MM.1S (cell line): ENCODE data around the gene RUVBL2.
"Not testable (repeated sequence)": the region's sequence is repeated elsewhere in the genome, so short reads cannot be mapped to it uniquely, and the experiment has no call there.

Experiments used
- DNase-seq: peaks from one replicate; pipeline ENCODE4 v3.0.0-alpha.2; 2015
- H2AFZ ChIP-seq: fragments of 300-600 bp; sonication (generic); 2 replicates; pipeline ENCODE4 v1.6.0; 2016; ENCODE audit warnings: antibody characterized with exemption, low read length
- H3F3A ChIP-seq: fragments of 300-600 bp; sonication (generic); 2 replicates; pipeline ENCODE4 v1.6.1; 2016; ENCODE audit warnings: mild to moderate bottlenecking, antibody characterized with exemption, low read length, moderate library complexity, mixed read lengths; ENCODE audit not compliant: insufficient read depth
- H3K27ac ChIP-seq: fragments of 300-600 bp; sonication (generic); 2 replicates; pipeline ENCODE4 v1.5.1; 2016; ENCODE audit warnings: mild to moderate bottlenecking, low read length
- H3K27me3 ChIP-seq: fragments of 300-600 bp; sonication (generic); replicated peaks from 2 replicates; pipeline ENCODE4 v1.6.0; 2016; ENCODE audit warnings: low read length; ENCODE audit not compliant: insufficient read depth
- H3K36me3 ChIP-seq: fragments of 300-600 bp; sonication (generic); replicated peaks from 2 replicates; pipeline ENCODE4 v1.6.1; 2016; ENCODE audit warnings: mild to moderate bottlenecking, low read length, mixed read lengths; ENCODE audit not compliant: insufficient read depth
- H3K4me1 ChIP-seq: fragments of 300-600 bp; sonication (generic); 2 replicates; pipeline ENCODE4 v1.6.1; 2016; ENCODE audit warnings: low read length, mixed read lengths
- H3K4me2 ChIP-seq: fragments of 300-600 bp; sonication (generic); 2 replicates; pipeline ENCODE4 v1.6.0; 2016; ENCODE audit warnings: low read depth, low read length
- H3K4me3 ChIP-seq: fragments of 300-600 bp; sonication (generic); 2 replicates; pipeline ENCODE4 v1.5.1; 2016; ENCODE audit warnings: low read length, mixed read lengths
- H3K79me2 ChIP-seq: fragments of 300-600 bp; sonication (generic); 2 replicates; pipeline ENCODE4 v1.6.1; 2016; ENCODE audit warnings: mixed run types, low read length, mixed read lengths
- H3K9ac ChIP-seq: fragments of 300-600 bp; sonication (generic); 2 replicates; pipeline ENCODE4 v1.6.1; 2016; ENCODE audit warnings: low read length, mixed read lengths
- H3K9me2 ChIP-seq: fragments of 300-600 bp; sonication (generic); replicated peaks from 2 replicates; pipeline ENCODE4 v1.6.1; 2016; ENCODE audit warnings: mild to moderate bottlenecking, low read length, mixed read lengths; ENCODE audit not compliant: insufficient read depth
- H3K9me3 ChIP-seq: fragments of 300-600 bp; sonication (generic); replicated peaks from 2 replicates; pipeline ENCODE4 v1.6.1; 2016; ENCODE audit warnings: mild to moderate bottlenecking, low read length, mixed read lengths; ENCODE audit not compliant: insufficient read depth
- H4K20me1 ChIP-seq: fragments of 300-600 bp; sonication (generic); 2 replicates; pipeline ENCODE4 v1.6.1; 2016; ENCODE audit warnings: mild to moderate bottlenecking, low read length, moderate library complexity, mixed read lengths; ENCODE audit not compliant: insufficient read depth
- CTCF ChIP-seq: fragments of 300-600 bp; sonication (generic); IDR thresholded peaks from 2 replicates; pipeline ENCODE4 v1.5.1; 2016; ENCODE audit warnings: antibody characterized with exemption, low read length, mixed read lengths
- EZH2 ChIP-seq: fragments of 300-600 bp; sonication (generic); optimal IDR thresholded peaks from 2 replicates; pipeline ENCODE3; 2017; ENCODE audit warnings: low read depth, mild to moderate bottlenecking, antibody characterized with exemption, low read length, mixed read lengths
- EZH2phosphoT487 ChIP-seq: fragments of 300-600 bp; sonication (generic); IDR thresholded peaks from 2 replicates; pipeline ENCODE4 v1.6.1; 2018; ENCODE audit warnings: antibody characterized with exemption, low read length

RUVBL2 gene

GRCh38 chr19:49017666-49018351, 24.1 kb downstream of the RUVBL2 start:
- peaks cover 34% of the 10 kb centered on the region for H3K27me3 ChIP-seq
- no peak overlapping the region; the same call in 1 of the 2 replicates for H3K9ac ChIP-seq
- DNase-seq = peak; percentile 54
- no peaks in the 10 kb centered on the region for H3K9me3 ChIP-seq
- H3K4me3 ChIP-seq = peak overlapping the region; percentile 56
- H3K9me2 ChIP-seq = no peaks in the 10 kb centered on the region
- TF ChIP-seq CTCF = peak; percentile 56
- no peak for TF ChIP-seq EZH2phosphoT487
- no peaks in the 10 kb centered on the region for H3K36me3 ChIP-seq
- no peaks in the 10 kb centered on the region for H3K4me1 ChIP-seq
- no peak overlapping the region for H3K27ac ChIP-seq
- H2AFZ ChIP-seq = 0 out of 2 replicates have a peak overlapping the region, but pooled peaks have one; percentile 11
- H3K4me2 ChIP-seq = peak overlapping the region; percentile 94
- H3K79me2 ChIP-seq = no peaks in the 10 kb centered on the region
- no peaks in the 10 kb centered on the region for H3F3A ChIP-seq
- no peaks in the 10 kb centered on the region for H4K20me1 ChIP-seq

- peak overlapping the region; percentile 25; the same call in 1 of the 2 replicates for H3K9ac ChIP-seq
- not testable (repeated sequence) for H3K4me1 ChIP-seq, H3K9me3 ChIP-seq, H4K20me1 ChIP-seq, H3K36me3 ChIP-seq, H3K27ac ChIP-seq, H3K9me2 ChIP-seq, H3F3A ChIP-seq, DNase-seq, H3K79me2 ChIP-seq
- peaks cover 34% of the 10 kb centered on the region for H3K27me3 ChIP-seq
- H3K4me3 ChIP-seq = peak overlapping the region; percentile 56
- H2AFZ ChIP-seq = 0 out of 2 replicates have a peak overlapping the region, but pooled peaks have one; percentile 20
- H3K4me2 ChIP-seq = peak overlapping the region; percentile 94
These were observed 24.9 kb downstream of the RUVBL2 start for GRCh38 chr19:49018388-49019241.

- H3K9ac ChIP-seq = no peak overlapping the region
- no peak for DNase-seq
- no peaks in the 10 kb centered on the region for H3F3A ChIP-seq
- H3K4me2 ChIP-seq = peak overlapping the region; percentile 94; the same call in 1 of the 2 replicates
- H3K4me1 ChIP-seq = no peaks in the 10 kb centered on the region
- TF ChIP-seq EZH2phosphoT487 (no peak), CTCF (peak; percentile 13; the same call in 1 of the 2 replicates), EZH2 (no peak)
- peaks cover 34% of the 10 kb centered on the region for H3K27me3 ChIP-seq
- no peaks in the 10 kb centered on the region for H3K9me3 ChIP-seq
- no peak overlapping the region for H3K27ac ChIP-seq
- no peak overlapping the region for H3K4me3 ChIP-seq
- no peak overlapping the region for H2AFZ ChIP-seq
- no peaks in the 10 kb centered on the region for H3K79me2 ChIP-seq
- no peaks in the 10 kb centered on the region for H3K9me2 ChIP-seq
- no peaks in the 10 kb centered on the region for H3K36me3 ChIP-seq
- no peaks in the 10 kb centered on the region for H4K20me1 ChIP-seq
These were observed 25.7 kb downstream of the RUVBL2 start for GRCh38 chr19:49019242-49019932.
